ENCODE results near the gene PUM2.

Gene PUM2

DNA sequence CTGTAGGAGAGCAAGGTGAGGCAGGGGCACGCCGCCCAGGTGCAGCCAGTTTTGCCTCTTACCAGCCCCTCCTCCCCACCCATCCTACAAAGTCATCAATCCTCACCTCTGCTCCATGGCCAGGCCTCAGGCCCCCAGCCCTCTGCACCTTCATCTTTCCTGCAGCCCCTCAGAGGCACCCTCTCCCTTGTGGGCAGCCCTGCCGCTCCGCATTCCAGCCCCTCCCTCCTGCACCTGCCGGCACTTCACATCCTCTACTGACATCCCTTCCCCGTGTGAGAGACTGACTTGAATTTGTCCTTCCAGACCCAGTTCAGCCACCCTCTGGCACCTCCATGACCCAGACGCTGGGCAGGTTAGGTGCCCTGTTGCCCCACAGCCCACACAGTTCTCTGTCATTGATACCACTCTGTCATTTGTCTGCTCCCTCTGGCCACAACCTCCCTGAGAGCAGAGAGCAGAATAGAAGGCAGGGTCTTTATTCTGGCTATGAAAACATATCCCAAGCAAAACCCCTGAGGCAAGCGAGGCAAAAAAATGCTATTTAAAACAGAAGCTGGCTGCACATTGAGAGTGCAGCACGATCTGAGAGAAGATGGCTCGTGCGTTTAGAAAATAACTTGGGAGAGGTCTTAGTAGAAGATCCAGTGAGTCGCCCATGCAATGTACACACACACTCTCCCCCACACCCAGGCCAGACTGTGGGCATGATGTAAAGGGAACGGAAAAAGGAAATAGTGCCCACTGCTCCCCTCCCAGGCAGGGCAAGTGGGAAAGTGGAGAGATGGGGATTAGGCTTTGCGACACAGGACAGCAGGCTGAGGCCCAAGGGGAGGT is 151.6 kb downstream of the PUM2 start:
- no peak for DNase-seq

All from T-helper 1 cell (primary cell).